ENCODE data around the gene GET3. TPM values are rescaled to one million over a fixed set of nuclear protein-coding genes. Genes with fewer than 3 reads are reported as not detected.

GET3 gene
- total and polyA plus RNA-seq, 2 donors (not counting 1 experiment from before 2014, with no cell fraction given) = 37.2 to 61.7 TPM

DNA sequence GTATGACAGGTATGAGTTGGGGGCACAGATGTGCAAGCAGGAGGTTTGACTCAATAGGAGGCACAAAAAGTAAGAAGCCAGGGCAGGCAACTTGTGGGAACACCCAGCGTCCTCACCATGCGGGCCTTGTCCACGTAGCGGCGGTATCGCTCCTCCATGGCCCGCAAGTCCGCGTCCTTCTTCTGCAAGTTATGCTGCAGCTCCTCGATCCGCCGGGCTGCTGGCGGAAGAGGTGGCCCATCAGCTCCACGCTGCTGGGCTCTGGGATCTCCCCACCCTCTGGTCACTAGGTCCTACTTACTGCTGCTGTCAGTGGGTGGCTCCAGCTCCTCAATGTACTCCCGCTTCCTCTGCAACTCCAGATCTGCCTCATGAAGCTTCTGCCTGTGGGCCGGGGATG is 27.4 kb downstream of the GET3 start:
- no peak for TF ChIP-seq EZH2 (IDR thresholded peaks at IDR 0.05; ENCODE audit: borderline replicate concordance, insufficient read depth, low read depth, low read length, poor library complexity, severe bottlenecking)
- TF ChIP-seq, protein P1, sequence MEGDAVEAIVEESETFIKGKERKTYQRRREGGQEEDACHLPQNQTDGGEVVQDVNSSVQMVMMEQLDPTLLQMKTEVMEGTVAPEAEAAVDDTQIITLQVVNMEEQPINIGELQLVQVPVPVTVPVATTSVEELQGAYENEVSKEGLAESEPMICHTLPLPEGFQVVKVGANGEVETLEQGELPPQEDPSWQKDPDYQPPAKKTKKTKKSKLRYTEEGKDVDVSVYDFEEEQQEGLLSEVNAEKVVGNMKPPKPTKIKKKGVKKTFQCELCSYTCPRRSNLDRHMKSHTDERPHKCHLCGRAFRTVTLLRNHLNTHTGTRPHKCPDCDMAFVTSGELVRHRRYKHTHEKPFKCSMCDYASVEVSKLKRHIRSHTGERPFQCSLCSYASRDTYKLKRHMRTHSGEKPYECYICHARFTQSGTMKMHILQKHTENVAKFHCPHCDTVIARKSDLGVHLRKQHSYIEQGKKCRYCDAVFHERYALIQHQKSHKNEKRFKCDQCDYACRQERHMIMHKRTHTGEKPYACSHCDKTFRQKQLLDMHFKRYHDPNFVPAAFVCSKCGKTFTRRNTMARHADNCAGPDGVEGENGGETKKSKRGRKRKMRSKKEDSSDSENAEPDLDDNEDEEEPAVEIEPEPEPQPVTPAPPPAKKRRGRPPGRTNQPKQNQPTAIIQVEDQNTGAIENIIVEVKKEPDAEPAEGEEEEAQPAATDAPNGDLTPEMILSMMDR (IDR thresholded peaks at IDR 0.05) = no peak
- intact Hi-C loops (cut with micrococcal nuclease) = no loop called here
- Histone ChIP-seq H3K4me3 (ENCODE audit: control extremely low read depth in 1 of 5, extremely low read depth in 1 of 5, insufficient read depth in 1 of 5, low read depth in 2 of 5, low read length in 4 of 5) (no peak overlapping the region), H3K4me1 (ENCODE audit: control insufficient read depth in 2 of 2, insufficient read depth in 2 of 2, low read length in 2 of 2) (peaks cover 6 to 8% of the 10 kb centered on the region in 2 donors), H3K79me2 (ENCODE audit: control insufficient read depth, insufficient read depth, low read length) (no peaks in the 10 kb centered on the region), H4K20me1 (ENCODE audit: control insufficient read depth, insufficient read depth, low read length, poor library complexity, severe bottlenecking) (no peaks in the 10 kb centered on the region), H3K9me3 (ENCODE audit: control extremely low read depth in 1 of 3, control insufficient read depth in 2 of 3, insufficient read depth in 1 of 3, low read length in 2 of 3) (peaks cover 0 to 7% (median 0%) of the 10 kb centered on the region in 3 donors), H3K9ac (ENCODE audit: low read length) (no peak overlapping the region), H3K27ac (ENCODE audit: low read length in 2 of 2) (no peak overlapping the region), H3K27me3 (replicated peaks in 1 of 4; ENCODE audit: control extremely low read depth in 1 of 4, control insufficient read depth in 3 of 4, insufficient read depth in 4 of 4, low read length in 3 of 4) (no peaks in the 10 kb centered on the region), H3K36me3 (replicated peaks in 1 of 2; ENCODE audit: control extremely low read depth in 1 of 2, control insufficient read depth in 1 of 2, extremely low read depth in 1 of 2, insufficient read depth in 2 of 2, low read length in 1 of 2) (peaks cover 0 to 5% of the 10 kb centered on the region in 2 experiments), H2AFZ (ENCODE audit: insufficient read depth, low read depth, low read length, poor library complexity, severe bottlenecking) (no peak overlapping the region), H3K4me2 (replicated peaks; ENCODE audit: low read depth, low read length, poor library complexity, severe bottlenecking) (no peak overlapping the region)
- H3K9me3 Mint-ChIP-seq (ENCODE audit: insufficient read depth) = no peaks in the 10 kb centered on the region
- ATAC-seq (ENCODE audit: low read depth) = no peak
- H3K27ac Mint-ChIP-seq = no peak overlapping the region
- no peaks in the 10 kb centered on the region for H3K27me3 Mint-ChIP-seq
- ChIA-PET CTCF (interaction anchor here (0.6 to 27.9 kb wide), 10 partner anchors 10 to 711 kb away, joined by 3 to 1147 read pairs (median 8); partner anchors contain the start of genes HOOK2, JUNB, PRDX2 and RNASEH2A), POLR2A (interaction anchor here (0.5 to 1.1 kb wide), 3 partner anchors 72 to 97 kb away, joined by 6 to 7 read pairs (median 6); no protein-coding TSS in a partner anchor)
- H3K4me3 Mint-ChIP-seq = no peak overlapping the region
- no peak for DNase-seq
- WGBS (ENCODE audit: insufficient coverage) = 97% methylated on average over 16 of the region's 16 CpGs
- peaks cover 11% of the 10 kb centered on the region for H3K4me1 Mint-ChIP-seq

DNA sequence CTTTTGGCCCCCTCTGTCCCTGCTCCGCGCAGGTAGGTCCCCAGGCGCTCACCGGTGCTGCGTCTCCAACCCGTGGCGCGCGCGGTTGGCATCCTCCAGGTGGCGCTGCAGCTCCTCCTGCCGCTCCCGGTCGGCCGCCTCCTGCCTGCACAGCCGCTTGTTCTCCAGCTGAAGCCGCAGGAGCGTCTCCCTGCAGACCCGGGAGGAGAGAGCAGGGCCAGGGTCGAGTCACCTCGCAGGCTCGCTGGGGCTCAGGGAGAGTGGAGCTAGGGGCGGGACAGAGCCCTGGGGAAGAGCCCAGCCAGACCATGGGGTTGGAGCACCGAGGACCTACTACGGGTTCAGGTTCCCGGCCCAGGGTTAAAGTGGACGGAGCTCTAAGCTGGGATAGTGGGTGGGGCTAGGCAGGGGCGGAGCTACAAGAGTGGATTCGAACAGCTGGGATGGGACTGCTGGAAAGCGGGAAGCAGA is 28.8 kb downstream of the GET3 start:
- peak; percentile 65 for ATAC-seq (ENCODE audit: low read depth)
- TF ChIP-seq, protein P1 (IDR thresholded peaks at IDR 0.05) = peak; percentile 90
- no peak for TF ChIP-seq EZH2 (IDR thresholded peaks at IDR 0.05; ENCODE audit: borderline replicate concordance, insufficient read depth, low read depth, low read length, poor library complexity, severe bottlenecking)
- no peak overlapping the region for H3K27ac Mint-ChIP-seq
- H3K27me3 ChIP-seq (replicated peaks in 1 of 4; ENCODE audit: control extremely low read depth in 1 of 4, control insufficient read depth in 3 of 4, insufficient read depth in 4 of 4, low read length in 3 of 4) = no peaks in the 10 kb centered on the region
- peak overlapping the region; percentile 55 for H2AFZ ChIP-seq (ENCODE audit: insufficient read depth, low read depth, low read length, poor library complexity, severe bottlenecking)
- no peak overlapping the region for H3K9ac ChIP-seq (ENCODE audit: low read length)
- ChIA-PET CTCF (interaction anchor here (0.6 to 27.9 kb wide), 29 partner anchors 9 to 422 kb away, joined by 3 to 1147 read pairs (median 4); partner anchors contain the start of genes DNASE2, FARSA, GCDH and GET3), POLR2A (interaction anchor here (0.5 to 2.3 kb wide), 6 partner anchors 22 to 184 kb away, joined by 3 to 8 read pairs (median 4); no protein-coding TSS in a partner anchor)
- peaks cover 10% of the 10 kb centered on the region for H3K4me1 Mint-ChIP-seq
- H3K4me1 ChIP-seq (ENCODE audit: control insufficient read depth in 2 of 2, insufficient read depth in 2 of 2, low read length in 2 of 2) = peaks cover 6 to 8% of the 10 kb centered on the region in 2 donors
- no peaks in the 10 kb centered on the region for H4K20me1 ChIP-seq (ENCODE audit: control insufficient read depth, insufficient read depth, low read length, poor library complexity, severe bottlenecking)
- peaks cover 0 to 7% (median 0%) of the 10 kb centered on the region in 3 donors for H3K9me3 ChIP-seq (ENCODE audit: control extremely low read depth in 1 of 3, control insufficient read depth in 2 of 3, insufficient read depth in 1 of 3, low read length in 2 of 3)
- peaks cover 0 to 5% of the 10 kb centered on the region in 2 experiments for H3K36me3 ChIP-seq (replicated peaks in 1 of 2; ENCODE audit: control extremely low read depth in 1 of 2, control insufficient read depth in 1 of 2, extremely low read depth in 1 of 2, insufficient read depth in 2 of 2, low read length in 1 of 2)
- no peak overlapping the region for H3K27ac ChIP-seq (ENCODE audit: low read length in 2 of 2)
- intact Hi-C loops (cut with micrococcal nuclease) = loop anchor here (1.0 kb wide), 2 partner anchors 30 to 81 kb away; no protein-coding TSS in a partner anchor
- no peak overlapping the region for H3K4me3 ChIP-seq (ENCODE audit: control extremely low read depth in 1 of 5, extremely low read depth in 1 of 5, insufficient read depth in 1 of 5, low read depth in 2 of 5, low read length in 4 of 5)
- peak overlapping the region; percentile 67 for H3K4me2 ChIP-seq (replicated peaks; ENCODE audit: low read depth, low read length, poor library complexity, severe bottlenecking)
- H3K27me3 Mint-ChIP-seq = no peaks in the 10 kb centered on the region
- no peaks in the 10 kb centered on the region for H3K79me2 ChIP-seq (ENCODE audit: control insufficient read depth, insufficient read depth, low read length)
- no peak overlapping the region for H3K4me3 Mint-ChIP-seq
- H3K9me3 Mint-ChIP-seq (ENCODE audit: insufficient read depth) = no peaks in the 10 kb centered on the region
- DNase-seq = peak; percentile 87
- WGBS (ENCODE audit: insufficient coverage) = 3% methylated on average over 30 of the region's 30 CpGs
